ENCODE data around the gene MAP1LC3B2.

MAP1LC3B2 gene

GRCh38 chr12:116606397-116606796 lies 47.2 kb downstream of the MAP1LC3B2 start:
- TF ChIP-seq ZFP30 (CRISPR knock-in tag; IDR thresholded peaks at IDR 0.05) (no peak), ZNF565 (CRISPR knock-in tag; conservative IDR thresholded peaks at IDR 0.05; ENCODE audit: low read depth) (no peak), RARB (CRISPR knock-in tag; IDR thresholded peaks at IDR 0.05) (no peak), OSR1 (CRISPR knock-in tag; IDR thresholded peaks at IDR 0.05) (no peak), ISL1 (CRISPR knock-in tag; IDR thresholded peaks at IDR 0.05) (no peak)
- ATAC-seq = no peak

- no peak for ATAC-seq
Observed at GRCh38 chr12:116607039-116607438, 47.9 kb downstream of the MAP1LC3B2 start.

GRCh38 chr12:116609319-116610114 lies 50.3 kb downstream of the MAP1LC3B2 start:
- no peak for TF ChIP-seq SNAI2 (CRISPR knock-in tag; IDR thresholded peaks at IDR 0.05)
- no peak for TF ChIP-seq GLIS3 (CRISPR knock-in tag; IDR thresholded peaks at IDR 0.05)
- TF ChIP-seq PATZ1 (CRISPR knock-in tag; IDR thresholded peaks at IDR 0.05; ENCODE audit: borderline replicate concordance) = no peak
- no peak for TF ChIP-seq POU6F1 (CRISPR knock-in tag; IDR thresholded peaks at IDR 0.05; ENCODE audit: borderline replicate concordance, low read depth)
- TF ChIP-seq CREB5 (CRISPR knock-in tag; IDR thresholded peaks at IDR 0.05; ENCODE audit: low read depth) = no peak
- no peak for TF ChIP-seq ZC3H10 (CRISPR knock-in tag; IDR thresholded peaks at IDR 0.05)
- TF ChIP-seq CSRNP3 (CRISPR knock-in tag; IDR thresholded peaks at IDR 0.05) = no peak
- no peak for TF ChIP-seq ZNF8 (CRISPR knock-in tag; IDR thresholded peaks at IDR 0.05)
- TF ChIP-seq ZFP30 (CRISPR knock-in tag; IDR thresholded peaks at IDR 0.05) = no peak
- no peak for TF ChIP-seq RARB (CRISPR knock-in tag; IDR thresholded peaks at IDR 0.05)
- no peak for TF ChIP-seq TCF4 (CRISPR knock-in tag; IDR thresholded peaks at IDR 0.05; ENCODE audit: borderline replicate concordance)
- ATAC-seq = peak; percentile 68

More at GRCh38 chr12:116607039-116607438, 47.9 kb downstream of the MAP1LC3B2 start:
- TF ChIP-seq ZNF70 (CRISPR knock-in tag; IDR thresholded peaks at IDR 0.05) (no peak), ZFP30 (CRISPR knock-in tag; IDR thresholded peaks at IDR 0.05) (no peak), POU6F1 (CRISPR knock-in tag; IDR thresholded peaks at IDR 0.05; ENCODE audit: borderline replicate concordance, low read depth) (no peak), ISL1 (CRISPR knock-in tag; IDR thresholded peaks at IDR 0.05) (no peak), SNAI2 (CRISPR knock-in tag; IDR thresholded peaks at IDR 0.05) (no peak), GLIS3 (CRISPR knock-in tag; IDR thresholded peaks at IDR 0.05) (no peak), TOX (CRISPR knock-in tag; IDR thresholded peaks at IDR 0.05; ENCODE audit: borderline replicate concordance) (no peak), ARNTL (CRISPR knock-in tag; IDR thresholded peaks at IDR 0.05; ENCODE audit: borderline replicate concordance, low read depth) (no peak), ZFP3 (CRISPR knock-in tag; IDR thresholded peaks at IDR 0.05) (no peak), RARB (CRISPR knock-in tag; IDR thresholded peaks at IDR 0.05) (no peak), ESRRG (CRISPR knock-in tag; IDR thresholded peaks at IDR 0.05) (no peak), OSR1 (CRISPR knock-in tag; IDR thresholded peaks at IDR 0.05) (no peak), CSRNP3 (CRISPR knock-in tag; IDR thresholded peaks at IDR 0.05) (no peak), CSDC2 (CRISPR knock-in tag; IDR thresholded peaks at IDR 0.05) (no peak), ZNF8 (CRISPR knock-in tag; IDR thresholded peaks at IDR 0.05) (no peak), PPARA (CRISPR knock-in tag; IDR thresholded peaks at IDR 0.05; ENCODE audit: borderline replicate concordance) (no peak), ZC3H10 (CRISPR knock-in tag; IDR thresholded peaks at IDR 0.05) (no peak), CREB5 (CRISPR knock-in tag; IDR thresholded peaks at IDR 0.05; ENCODE audit: low read depth) (no peak)
